Keratinocyte (primary cell): ENCODE data around the gene PAPPA2. TPM values are rescaled to one million over a fixed set of nuclear protein-coding genes. Genes with fewer than 3 reads are reported as not detected.
"Not testable (repeated sequence)": the region's sequence is repeated elsewhere in the genome, so short reads cannot be mapped to it uniquely, and the experiment has no call there.

ENCODE experiments used
- DNase-seq: peaks from one replicate; pipeline ENCODE4 v3.0.0-alpha.2; 2011; ENCODE audit warnings: low read depth, missing footprints, low spot score
- FAIRE-seq: peaks from 2 replicates; lab custom pipeline; 2011; peaks lifted over from hg19 to GRCh38; lab: Jason Lieb, UNC
- H2AFZ ChIP-seq: 2 replicates; pipeline ENCODE4 v1.6.0; 2012; ENCODE audit warnings: low read length, control low read depth, inconsistent platforms; ENCODE audit not compliant: control insufficient read depth
- H3K27ac ChIP-seq: 2 replicates; pipeline ENCODE4 v1.5.1; 2011; ENCODE audit warnings: low read length; ENCODE audit not compliant: control insufficient read depth, insufficient read depth
- H3K27me3 ChIP-seq: 3 replicates; pipeline ENCODE4 v1.6.0; 2011; ENCODE audit warnings: low read length; ENCODE audit not compliant: control insufficient read depth, insufficient read depth; ENCODE audit errors: extremely low read depth
- H3K36me3 ChIP-seq, 2 experiments: 2 replicates in 1 of 2; 3 replicates in 1 of 2; pipeline ENCODE4 v1.5.1; 2011; ENCODE audit warnings: low read length in 2 of 2, mild to moderate bottlenecking in 1 of 2; ENCODE audit not compliant: control insufficient read depth in 2 of 2, insufficient read depth in 2 of 2; ENCODE audit errors: extremely low read depth in 1 of 2
- H3K4me1 ChIP-seq: 3 replicates; pipeline ENCODE4 v1.5.1; 2011; ENCODE audit warnings: low read length; ENCODE audit not compliant: control insufficient read depth, insufficient read depth; ENCODE audit errors: extremely low read depth
- H3K4me2 ChIP-seq: 3 replicates; pipeline ENCODE4 v1.6.0; 2011; ENCODE audit warnings: low read depth, low read length; ENCODE audit not compliant: control insufficient read depth, insufficient read depth; ENCODE audit errors: extremely low read depth
- H3K4me3 ChIP-seq, 3 experiments: fragments of 200-600 bp in 1 of 3; sonication (generic) in 1 of 3; 2 replicates in 2 of 3; 3 replicates in 1 of 3; pipeline ENCODE4 v1.5.1; 2011 to 2016; ENCODE audit warnings: low read length in 3 of 3, mild to moderate bottlenecking in 3 of 3, control low read depth in 2 of 3, inconsistent platforms in 1 of 3, low read depth in 1 of 3, mixed read lengths in 1 of 3, mixed run types in 1 of 3, moderate library complexity in 1 of 3; ENCODE audit not compliant: control insufficient read depth in 2 of 3, insufficient read depth in 2 of 3; ENCODE audit errors: extremely low read depth in 1 of 3
- H3K79me2 ChIP-seq: 2 replicates; pipeline ENCODE4 v1.6.0; 2012; ENCODE audit warnings: low read length; ENCODE audit not compliant: control insufficient read depth, insufficient read depth
- H3K9ac ChIP-seq: 3 replicates; pipeline ENCODE4 v1.6.0; 2011; ENCODE audit warnings: low read length; ENCODE audit not compliant: control insufficient read depth, insufficient read depth; ENCODE audit errors: extremely low read depth
- H3K9me1 ChIP-seq: 3 replicates; pipeline ENCODE4 v1.6.0; 2011; ENCODE audit warnings: low read length; ENCODE audit not compliant: control insufficient read depth, insufficient read depth; ENCODE audit errors: extremely low read depth
- H3K9me3 ChIP-seq: 2 replicates; pipeline ENCODE4 v1.5.1; 2012; ENCODE audit warnings: low read depth, low read length; ENCODE audit not compliant: control insufficient read depth
- H4K20me1 ChIP-seq: 3 replicates; pipeline ENCODE4 v1.6.0; 2011; ENCODE audit warnings: low read length; ENCODE audit not compliant: control insufficient read depth, insufficient read depth; ENCODE audit errors: extremely low read depth
- CTCF ChIP-seq, 3 experiments: IDR thresholded peaks in 1 of 3; conservative IDR thresholded peaks in 1 of 3; optimal IDR thresholded peaks in 1 of 3; 2 replicates in 2 of 3; 3 replicates in 1 of 3; pipeline versions ENCODE3 to v1.5.1; 2011; ENCODE audit warnings: low read length in 3 of 3, mild to moderate bottlenecking in 3 of 3, moderate library complexity in 2 of 3, control low read depth in 1 of 3, inconsistent platforms in 1 of 3; ENCODE audit not compliant: insufficient read depth in 2 of 3; ENCODE audit errors: extremely low read depth in 1 of 3
- EZH2 ChIP-seq: IDR thresholded peaks from one replicate; pipeline ENCODE4 v1.6.1; 2012; ENCODE audit warnings: inconsistent platforms, mild to moderate bottlenecking, low read length, moderate library complexity
- dilution Hi-C: fragments of 300-500 bp; cut with MboI; formaldehyde crosslinking; loops from one replicate; pipeline ENCODE4 v1.7.0; 2020; ENCODE audit warnings: low sequenced_read_pairs; ENCODE audit not compliant: extremely low pct_ligation_motif_present
- polyA minus RNA-seq, 3 experiments: library from RNA; depleted of rRNA, polyadenylated mRNA; stranded (reverse); fragments of >200 nt; gene quantifications; 1 replicate in 1 of 3; 2 replicates in 1 of 3; 3 replicates in 1 of 3; pipeline ENCODE4 v1.2.3, GENCODE V29; 2011
- polyA plus RNA-seq, 5 experiments: library from polyadenylated mRNA; depleted of rRNA in 3 of 5; stranded (reverse) in 3 of 5; stranded (forward) in 1 of 5; unstranded in 1 of 5; fragments of >200 nt; gene quantifications; 1 replicate in 1 of 5; 2 replicates in 3 of 5; 3 replicates in 1 of 5; pipeline versions ENCODE4 v1.2.1 to v1.2.3, GENCODE V29; 2011 to 2012; ENCODE audit warnings: missing spikeins in 2 of 5, low read depth in 1 of 5, low replicate concordance in 1 of 5

Gene PAPPA2
- polyA plus RNA-seq, result 0.05 to 0.07 TPM (median 0.05 TPM) in 3 replicates
- polyA plus RNA-seq (2011; ENCODE audit: low read depth), result 0.45 TPM
- 0.08 and 0.12 TPM in 2 replicates for polyA plus RNA-seq (2011; cell fraction: cytosol; rRNA removed)
- 0.39 and 0.43 TPM in 2 replicates for polyA plus RNA-seq (2011; cell fraction: nucleus; rRNA removed)
- polyA plus RNA-seq (2012; ENCODE audit: low replicate concordance), result 0.02 and 0.35 TPM in 2 replicates
- 0.10 to 0.51 TPM in 2 of 3 replicates, not detected in the other for polyA minus RNA-seq
- polyA minus RNA-seq (2011; cell fraction: cytosol; rRNA and poly(A)+ RNA removed), result not detected
- 0.47 and 0.63 TPM in 2 replicates for polyA minus RNA-seq (2011; cell fraction: nucleus; rRNA and poly(A)+ RNA removed)

- H3K4me1 ChIP-seq, result no peaks in the 10 kb centered on the region
- no peak for TF ChIP-seq EZH2
- TF ChIP-seq CTCF (optimal IDR thresholded peaks at IDR 0.05 in 1 of 3, IDR thresholded peaks at IDR 0.05 in 1 of 3, conservative IDR thresholded peaks at IDR 0.05 in 1 of 3; ENCODE audit: extremely low read depth in 1 of 3, insufficient read depth in 2 of 3, low read length in 3 of 3), result no peak
- no peak within 1 kb of the TSS for H2AFZ ChIP-seq
- no peaks in the 10 kb centered on the region for H3K27me3 ChIP-seq
- H3K27ac ChIP-seq, result no peak within 1 kb of the TSS
- FAIRE-seq (no peak), DNase-seq (no peak)
- no peaks in the 10 kb centered on the region for H3K9me3 ChIP-seq
- H3K4me3 ChIP-seq, result no peak within 1 kb of the TSS
- H3K9ac ChIP-seq, result no peak within 1 kb of the TSS
- no peaks in the 10 kb centered on the region for H3K79me2 ChIP-seq
- dilution Hi-C loops, result no loop called here
- no peaks in the 10 kb centered on the region for H3K36me3 ChIP-seq
- no peaks in the 10 kb centered on the region for H4K20me1 ChIP-seq
- H3K4me2 ChIP-seq, result no peak within 1 kb of the TSS
- no peaks in the 10 kb centered on the region for H3K9me1 ChIP-seq
These were observed at the start of gene PAPPA2 for GRCh38 chr1:176462674-176463378. TSS of gene PAPPA2 (plus strand) at chr1:176463175. CDS start at chr1:176556323, 93,148 bp downstream.

GRCh38 chr1:176416777-176417176, 46.2 kb upstream of the PAPPA2 start:
- dilution Hi-C loops, result no loop called here
- no peak for TF ChIP-seq EZH2
- TF ChIP-seq CTCF (optimal IDR thresholded peaks at IDR 0.05 in 1 of 3, IDR thresholded peaks at IDR 0.05 in 1 of 3, conservative IDR thresholded peaks at IDR 0.05 in 1 of 3; ENCODE audit: extremely low read depth in 1 of 3, insufficient read depth in 2 of 3, low read length in 3 of 3), result no peak
- H3K9me1 ChIP-seq, result no peaks in the 10 kb centered on the region
- FAIRE-seq, result no peak
- no peaks in the 10 kb centered on the region for H3K36me3 ChIP-seq
- H3K9ac ChIP-seq, result no peak overlapping the region
- H3K4me3 ChIP-seq, result no peak overlapping the region
- no peak overlapping the region for H3K27ac ChIP-seq
- H3K9me3 ChIP-seq, result no peaks in the 10 kb centered on the region
- H3K4me1 ChIP-seq, result no peaks in the 10 kb centered on the region
- no peak overlapping the region for H3K4me2 ChIP-seq
- no peak for DNase-seq
- H4K20me1 ChIP-seq, result no peaks in the 10 kb centered on the region
- H3K79me2 ChIP-seq, result no peaks in the 10 kb centered on the region
- no peaks in the 10 kb centered on the region for H3K27me3 ChIP-seq
- H2AFZ ChIP-seq, result no peak overlapping the region

- H2AFZ ChIP-seq, H3K27ac ChIP-seq, H3K4me2 ChIP-seq, H3K9me3 ChIP-seq, H3K9ac ChIP-seq, FAIRE-seq, DNase-seq, H3K27me3 ChIP-seq, H3K79me2 ChIP-seq, H4K20me1 ChIP-seq, dilution Hi-C loops, H3K36me3 ChIP-seq, H3K4me3 ChIP-seq, H3K4me1 ChIP-seq, H3K9me1 ChIP-seq: not testable (repeated sequence)
These were observed 43.4 kb upstream of the PAPPA2 start for GRCh38 chr1:176419608-176420007.
